GM19452 (cell line): ENCODE results near the gene INTS11.

ENCODE experiments used
- ATAC-seq: cut with Tn5 transposase; IDR thresholded peaks from one replicate; pipeline ENCODE4 v1.9.1; 2021; ENCODE audit not compliant: unreplicated experiment

The INTS11 gene

GRCh38 chr1:1358433-1359271 is 34.2 kb upstream of the INTS11 start, which contains the start of gene MXRA8:
MXRA8 (minus strand) TSS chr1:1358555; CDS start chr1:1358504, 51 bp downstream.
- no peak for ATAC-seq

GRCh38 chr1:1357871-1358432 is 33.5 kb upstream of the INTS11 start:
- ATAC-seq: no peak

DNA sequence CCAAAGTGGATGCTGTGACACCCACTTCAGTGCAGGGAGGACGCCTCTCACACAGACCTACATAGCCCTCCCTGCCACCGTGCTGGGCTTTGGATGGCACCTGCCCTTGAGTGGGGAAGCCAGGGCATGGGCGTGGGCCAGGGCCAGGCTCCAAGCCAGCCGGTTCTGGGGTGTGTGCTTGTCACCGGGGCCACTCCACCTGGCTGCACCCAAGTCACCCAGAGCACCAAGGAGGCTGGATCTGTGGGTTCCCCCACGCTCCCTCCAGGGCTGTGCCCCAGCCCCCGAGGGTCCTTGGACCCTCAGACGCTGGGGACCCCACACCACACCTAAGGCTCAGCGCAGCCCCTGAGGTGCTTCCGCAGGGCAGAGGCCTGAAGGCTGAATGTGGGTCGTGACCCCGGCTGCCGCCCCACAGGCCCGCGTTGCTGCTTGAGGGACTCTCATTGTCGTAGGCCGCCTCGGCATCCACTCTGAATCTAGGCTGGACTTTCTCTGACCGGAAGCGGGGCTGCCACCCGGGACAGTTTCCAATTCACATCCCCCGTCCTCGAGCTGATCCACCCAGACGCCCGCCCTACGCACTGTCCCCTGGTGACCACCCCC is 32.4 kb upstream of the INTS11 start:
- ATAC-seq: no peak

- no peak for ATAC-seq
Measured at GRCh38 chr1:1356166-1356795, 31.8 kb upstream of the INTS11 start.

- no peak for ATAC-seq
Measured at GRCh38 chr1:1355416-1355815, 31.0 kb upstream of the INTS11 start.

DNA sequence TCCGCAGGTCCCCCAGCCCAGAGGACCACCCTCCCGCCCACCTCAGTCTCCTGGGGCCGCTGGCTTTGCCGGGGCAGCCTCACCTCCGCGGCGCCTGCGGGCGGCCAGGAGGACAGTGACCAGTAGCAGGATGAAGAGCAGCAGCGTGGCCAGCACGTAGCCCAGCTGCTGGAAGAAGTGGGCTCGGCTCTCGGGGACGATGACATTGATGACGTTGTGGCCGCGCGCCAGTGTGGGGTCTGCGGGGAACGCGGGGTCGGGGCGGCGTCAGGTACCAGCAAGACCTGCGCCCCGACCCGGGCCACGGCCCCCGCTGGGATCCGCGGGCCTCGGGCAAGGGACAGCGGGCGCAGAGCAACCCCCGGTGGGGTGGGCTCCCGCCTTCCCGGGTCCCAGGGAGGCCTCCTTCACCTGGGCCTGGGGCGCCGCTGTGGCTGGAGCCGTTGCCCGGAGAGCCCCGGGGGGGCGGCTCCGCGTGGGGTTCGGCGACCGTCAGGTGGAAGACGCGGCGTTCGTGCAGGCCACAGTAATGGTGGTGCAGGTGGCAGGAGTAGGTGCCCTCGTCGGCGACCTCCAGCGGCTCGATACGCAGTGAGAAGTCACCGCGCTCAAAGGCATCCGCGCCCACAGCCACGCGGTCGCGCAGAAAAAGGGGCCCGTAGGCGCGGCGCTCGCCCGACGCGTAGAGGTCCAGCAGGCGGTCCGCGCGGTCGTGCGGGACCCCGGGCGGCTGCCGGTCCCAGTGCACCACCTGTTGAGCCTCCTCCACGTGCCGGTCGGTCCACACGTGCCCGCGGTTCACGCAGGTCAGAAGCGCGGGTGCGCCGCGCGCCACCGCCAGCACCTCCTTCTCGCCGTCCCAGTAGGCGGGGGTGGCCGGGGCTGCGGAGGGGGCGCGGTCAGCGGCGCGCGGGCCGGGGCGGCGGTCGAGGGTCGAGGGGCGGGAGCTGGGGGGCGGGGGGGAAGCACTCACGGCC is 30.1 kb upstream of the INTS11 start:
- no peak for ATAC-seq

DNA sequence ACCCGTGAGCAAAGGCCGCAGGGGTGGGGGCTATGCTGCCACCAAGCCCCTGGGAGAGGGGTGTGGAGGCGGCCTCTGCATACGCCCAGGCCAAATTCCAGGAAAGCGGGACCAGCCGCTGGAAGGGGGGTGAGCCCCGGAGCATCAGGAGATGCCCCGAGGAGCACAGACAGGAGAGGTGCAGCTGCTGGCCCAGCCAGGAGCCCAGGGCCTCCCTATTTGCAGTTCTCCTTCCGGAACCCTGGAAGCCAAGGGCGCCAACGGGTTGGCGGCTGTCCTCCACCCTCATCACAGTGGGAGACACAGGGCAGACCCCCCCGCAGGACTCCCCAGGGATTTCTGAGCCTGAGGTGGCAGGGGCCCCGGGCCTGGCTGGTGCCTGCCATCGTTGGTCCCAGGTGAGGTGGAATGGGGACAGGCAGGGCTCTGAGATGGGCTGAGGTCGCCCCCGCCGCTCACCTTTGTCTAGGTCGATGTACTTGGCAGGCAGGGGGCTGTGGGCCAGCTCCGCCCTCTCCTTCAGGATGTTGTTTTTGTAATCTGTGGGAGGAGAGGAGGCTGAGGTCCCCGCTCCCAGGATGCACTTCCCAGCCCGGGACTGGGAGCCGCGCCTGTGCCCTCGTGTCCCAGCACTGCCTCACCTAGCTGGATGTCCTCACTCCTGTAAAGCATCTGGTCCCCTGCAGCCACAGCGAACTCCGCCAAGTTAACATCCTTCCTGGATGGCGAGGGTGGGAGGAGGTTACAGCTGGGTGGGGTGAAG is 29.1 kb upstream of the INTS11 start:
- no peak for ATAC-seq

DNA sequence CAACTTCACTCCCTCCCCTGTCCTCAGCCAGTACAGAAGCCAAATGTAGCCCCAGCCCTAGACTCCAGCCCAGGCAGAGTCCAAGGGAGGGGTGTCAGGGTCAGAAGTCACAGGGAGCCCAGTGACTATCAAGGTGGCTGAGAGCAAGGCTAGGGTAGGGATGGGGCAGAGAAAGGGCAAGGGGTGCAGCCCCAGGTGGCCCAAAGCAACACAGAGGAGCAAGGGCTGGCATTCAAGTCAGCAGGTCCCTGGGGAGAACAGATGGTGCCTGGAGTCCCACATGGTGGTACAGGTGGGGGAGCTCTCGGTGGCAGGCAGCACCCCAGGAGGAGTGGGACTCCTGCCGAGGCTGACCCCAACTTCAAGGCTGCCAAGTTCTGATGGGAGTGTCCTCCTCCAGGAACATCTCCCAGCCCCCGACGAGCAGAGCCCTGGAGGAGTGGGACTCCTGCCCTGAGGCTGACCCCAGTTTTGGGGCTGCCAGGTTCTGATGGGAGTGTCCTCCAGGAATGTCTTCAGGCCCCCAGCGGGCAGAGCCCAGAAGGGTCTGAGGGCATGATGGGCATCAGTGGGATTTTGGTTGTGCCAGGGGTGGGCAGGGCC is 28.4 kb upstream of the INTS11 start:
- ATAC-seq: no peak

DNA sequence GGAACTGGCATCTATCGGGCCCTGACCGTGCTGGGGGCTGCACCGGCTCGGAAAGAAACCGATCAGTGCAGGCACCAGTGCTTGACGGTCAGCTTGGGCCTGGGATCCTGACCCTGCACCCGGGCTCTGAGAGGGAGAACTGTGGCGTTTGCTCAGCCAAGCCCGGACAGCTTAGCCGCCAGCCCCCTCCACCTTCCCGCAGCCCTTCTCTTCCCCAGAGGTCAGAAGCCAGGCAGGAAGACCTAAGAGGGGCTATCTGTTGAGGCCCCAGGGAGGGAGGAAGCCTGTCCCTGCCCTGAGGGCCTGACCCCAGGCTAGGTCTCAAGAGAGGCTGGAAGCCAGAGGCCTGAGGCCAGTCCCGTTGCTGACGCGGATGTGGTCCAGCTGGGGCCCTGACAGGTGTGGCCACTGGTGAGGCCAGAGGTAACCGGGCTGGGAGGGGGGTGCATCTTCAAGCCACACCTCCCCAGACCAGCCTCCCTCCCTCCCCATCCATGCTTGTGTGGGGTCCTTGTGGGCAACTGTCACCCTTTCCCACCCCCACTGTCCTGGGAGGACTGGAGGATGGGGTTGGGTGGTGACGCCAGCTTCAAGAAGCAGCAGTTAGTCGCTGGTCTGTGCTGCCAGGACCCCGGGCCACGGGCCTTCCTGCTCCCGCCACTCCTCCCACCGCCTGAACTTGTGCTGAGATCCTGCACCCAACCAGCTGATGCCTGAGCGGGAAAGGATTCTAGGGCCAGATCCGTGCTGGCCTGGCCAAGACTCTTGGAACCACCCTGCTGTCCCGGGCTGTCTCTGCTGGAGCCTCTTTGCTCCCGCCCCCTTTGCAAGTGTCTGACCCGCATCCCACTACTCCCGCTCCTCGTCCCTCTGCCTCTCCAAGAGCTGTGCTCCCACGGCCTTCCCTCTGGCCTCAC is 27.3 kb upstream of the INTS11 start:
- ATAC-seq: no peak

- ATAC-seq: peak; percentile 56
Measured at GRCh38 chr1:1349256-1350012, 25.0 kb upstream of the INTS11 start, which contains the start of gene DVL1. DVL1 (minus strand) TSS chr1:1349418; CDS start chr1:1349065, 353 bp downstream.

GRCh38 chr1:1348420-1349255 is 24.2 kb upstream of the INTS11 start:
- peak; percentile 25 for ATAC-seq

DNA sequence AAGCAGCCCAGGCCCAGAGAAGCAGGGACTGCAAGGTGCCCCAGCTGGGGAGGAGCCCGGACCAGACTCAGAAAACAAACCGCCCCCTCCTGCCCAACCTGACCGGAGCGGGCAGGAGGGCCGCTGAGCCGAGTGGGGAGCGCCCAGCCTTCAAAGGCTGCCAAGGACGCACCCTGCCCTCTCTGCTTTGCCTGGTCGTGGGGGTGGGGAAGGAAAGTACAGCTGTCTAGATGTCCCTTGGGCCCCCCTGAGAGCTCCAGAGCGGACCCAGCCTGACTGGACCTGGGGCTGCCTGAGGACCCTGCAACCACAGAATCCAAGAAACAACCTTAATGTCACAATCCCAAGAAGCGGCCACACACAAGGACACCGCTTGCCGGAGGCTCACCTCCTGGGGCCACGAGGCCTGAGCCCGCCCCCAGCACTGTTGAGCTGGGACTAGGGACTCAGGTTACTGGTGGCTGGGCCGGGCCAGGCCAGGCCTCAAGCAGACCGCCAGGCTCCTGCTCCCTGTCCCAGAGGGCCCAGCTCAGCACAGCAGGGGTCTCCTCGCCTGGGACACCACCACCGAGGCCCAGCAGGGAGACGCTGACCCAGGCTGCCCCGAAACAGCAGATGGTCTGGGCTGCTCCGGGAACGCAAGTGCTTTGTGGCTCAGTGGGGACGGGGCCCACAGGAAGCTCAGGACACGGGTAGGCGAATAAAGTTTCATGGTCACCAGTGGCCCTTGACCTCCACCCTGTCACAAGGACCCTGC is 23.4 kb upstream of the INTS11 start:
- ATAC-seq: no peak

GRCh38 chr1:1347026-1347595 is 22.7 kb upstream of the INTS11 start:
- no peak for ATAC-seq

GRCh38 chr1:1346501-1346890 is 22.0 kb upstream of the INTS11 start:
- ATAC-seq: no peak

DNA sequence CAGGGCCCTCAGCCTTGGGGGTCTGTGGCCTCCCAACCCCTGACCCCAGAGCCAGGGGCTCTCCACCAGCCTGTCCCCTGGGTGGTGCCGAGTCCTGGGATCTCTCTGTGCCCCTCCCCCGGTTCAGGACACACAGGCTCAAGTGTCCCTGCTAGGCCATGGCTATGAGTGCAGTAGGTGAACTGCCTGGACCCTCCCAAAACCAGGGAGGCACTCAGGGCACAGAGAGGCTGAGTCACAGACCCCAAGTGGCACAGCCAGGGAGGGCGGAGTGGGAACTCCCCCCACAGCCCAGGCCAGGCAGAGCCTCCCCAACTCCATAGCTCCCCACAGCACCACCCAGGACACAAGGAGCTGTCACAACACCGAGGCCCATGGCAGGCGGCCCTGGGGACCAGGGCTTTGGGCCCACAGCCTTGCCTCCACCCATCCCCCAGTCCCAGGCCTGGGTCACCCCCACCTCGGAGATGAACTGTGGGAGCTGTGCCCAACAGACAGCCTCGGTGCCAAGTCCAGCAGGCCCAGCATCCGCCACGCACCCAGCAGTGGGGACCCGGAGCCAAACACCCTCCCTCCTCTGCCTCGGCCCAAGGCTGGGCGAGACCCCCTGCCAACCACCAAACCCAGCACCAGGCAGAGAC is 21.5 kb upstream of the INTS11 start:
- no peak for ATAC-seq
